Fibroblast of lung (primary cell): ENCODE measurements around the gene GRM8. TPM values are rescaled to one million over a fixed set of nuclear protein-coding genes. Genes with fewer than 3 reads are reported as not detected.

Experiments
- DNase-seq, 2 donors: peaks; one replicate each; pipeline versions ENCODE4 v3.0.0 to v3.0.0-alpha.2; 2010; ENCODE audit warnings: low read depth in 2 of 2
- H2AFZ ChIP-seq: 2 replicates; pipeline ENCODE4 v1.5.1; 2012; ENCODE audit warnings: low read length, control low read depth, inconsistent platforms
- H3K27ac ChIP-seq: 2 replicates; pipeline ENCODE4 v1.5.1; 2011; ENCODE audit warnings: low read length, control low read depth; ENCODE audit not compliant: insufficient read depth
- H3K27me3 ChIP-seq: 2 replicates; pipeline ENCODE4 v1.5.1; 2011; ENCODE audit warnings: mild to moderate bottlenecking, low read length; ENCODE audit not compliant: control insufficient read depth, insufficient read depth
- H3K36me3 ChIP-seq: 2 replicates; pipeline ENCODE4 v1.5.1; 2011; ENCODE audit warnings: low read length; ENCODE audit not compliant: control insufficient read depth, insufficient read depth
- H3K4me1 ChIP-seq: 2 replicates; pipeline ENCODE4 v1.5.1; 2011; ENCODE audit warnings: low read length; ENCODE audit not compliant: control insufficient read depth, insufficient read depth; ENCODE audit errors: extremely low read depth
- H3K4me2 ChIP-seq: 2 replicates; pipeline ENCODE4 v1.5.1; 2011; ENCODE audit warnings: low read length, control low read depth; ENCODE audit not compliant: insufficient read depth; ENCODE audit errors: extremely low read depth
- H3K4me3 ChIP-seq, 4 experiments: fragments of 200-600 bp in 1 of 4; sonication (generic) in 1 of 4; replicated peaks in 1 of 4; 2 replicates each; pipeline ENCODE4 v1.5.1; 2011 to 2016; ENCODE audit warnings: low read length in 4 of 4, low read depth in 3 of 4, mild to moderate bottlenecking in 3 of 4, control low read depth in 2 of 4, inconsistent platforms in 1 of 4, mixed read lengths in 1 of 4; ENCODE audit not compliant: insufficient read depth in 1 of 4; ENCODE audit errors: control extremely low read depth in 1 of 4
- H3K79me2 ChIP-seq: 2 replicates; pipeline ENCODE4 v1.5.1; 2012; ENCODE audit warnings: mild to moderate bottlenecking, low read length, inconsistent platforms; ENCODE audit not compliant: control insufficient read depth, insufficient read depth
- H3K9ac ChIP-seq: 2 replicates; pipeline ENCODE4 v1.5.1; 2011; ENCODE audit warnings: mild to moderate bottlenecking, low read length, control low read depth; ENCODE audit not compliant: insufficient read depth
- H3K9me3 ChIP-seq: 2 replicates; pipeline ENCODE4 v1.5.1; 2012; ENCODE audit warnings: low read depth, low read length; ENCODE audit not compliant: control insufficient read depth, insufficient read depth
- H4K20me1 ChIP-seq: 2 replicates; pipeline ENCODE4 v1.5.1; 2011; ENCODE audit warnings: low read length; ENCODE audit not compliant: control insufficient read depth, insufficient read depth; ENCODE audit errors: extremely low read depth
- CTCF ChIP-seq, 2 donors: IDR thresholded peaks in 1 of 2; conservative IDR thresholded peaks in 1 of 2; 1 replicate in 1 of 2; 2 replicates in 1 of 2; pipeline ENCODE4 v1.5.1; 2011 to 2012; ENCODE audit warnings: low read length in 2 of 2, control low read depth in 1 of 2, inconsistent platforms in 1 of 2, low read depth in 1 of 2, mild to moderate bottlenecking in 1 of 2
- EZH2 ChIP-seq: IDR thresholded peaks from 2 replicates; pipeline ENCODE4 v1.5.1; 2012; ENCODE audit warnings: low read length, control low read depth, mild to moderate bottlenecking; ENCODE audit errors: missing control alignments
- polyA plus RNA-seq, 2 donors: library from polyadenylated mRNA; depleted of rRNA in 1 of 2; stranded (reverse) in 1 of 2; unstranded in 1 of 2; fragments of >200 nt; gene quantifications; 2 replicates each; pipeline ENCODE4 v1.2.1, GENCODE V29; 2011 to 2012; ENCODE audit warnings: missing spikeins in 1 of 2
- total RNA-seq: library from RNA; depleted of rRNA; stranded (reverse); fragments of >200 nt; gene quantifications from 2 replicates; pipeline ENCODE4 v1.2.1, GENCODE V29; 2014

The GRM8 gene
- total and polyA plus RNA-seq, 2 donors (not counting 1 experiment from before 2014, with no cell fraction given), result not detected

- Histone ChIP-seq H3K4me3 (no peak overlapping the region), H3K9ac (no peak overlapping the region), H4K20me1 (no peaks in the 10 kb centered on the region), H3K4me1 (no peaks in the 10 kb centered on the region), H3K27me3 (no peaks in the 10 kb centered on the region), H3K9me3 (no peaks in the 10 kb centered on the region), H3K36me3 (no peaks in the 10 kb centered on the region), H3K79me2 (no peaks in the 10 kb centered on the region), H2AFZ (no peak overlapping the region), H3K27ac (no peak overlapping the region), H3K4me2 (no peak overlapping the region)
- TF ChIP-seq CTCF (conservative IDR thresholded peaks at IDR 0.05 in 1 of 2, IDR thresholded peaks at IDR 0.05 in 1 of 2; ENCODE audit: low read depth in 1 of 2, low read length in 2 of 2) (no peak), EZH2 (no peak)
- DNase-seq, result no peak
Observed at GRCh38 chr7:126535176-126535575, 717.6 kb downstream of the GRM8 start.

- H4K20me1 ChIP-seq, result no peaks in the 10 kb centered on the region
- H3K79me2 ChIP-seq, result no peaks in the 10 kb centered on the region
- no peak overlapping the region for H2AFZ ChIP-seq
- TF ChIP-seq CTCF (conservative IDR thresholded peaks at IDR 0.05 in 1 of 2, IDR thresholded peaks at IDR 0.05 in 1 of 2; ENCODE audit: low read depth in 1 of 2, low read length in 2 of 2), result no peak
- no peak for TF ChIP-seq EZH2
- H3K27ac ChIP-seq, result no peak overlapping the region
- H3K27me3 ChIP-seq, result no peaks in the 10 kb centered on the region
- H3K9me3 ChIP-seq, result no peaks in the 10 kb centered on the region
- no peak for DNase-seq
- no peak overlapping the region for H3K9ac ChIP-seq
- H3K4me1 ChIP-seq, result no peaks in the 10 kb centered on the region
- H3K4me2 ChIP-seq, result no peak overlapping the region
- H3K4me3 ChIP-seq, result no peak overlapping the region
- no peaks in the 10 kb centered on the region for H3K36me3 ChIP-seq
Observed at GRCh38 chr7:126533715-126534114, 719.0 kb downstream of the GRM8 start.

GRCh38 chr7:126529833-126530232 lies 722.9 kb downstream of the GRM8 start:
- no peaks in the 10 kb centered on the region for H3K79me2 ChIP-seq
- no peaks in the 10 kb centered on the region for H4K20me1 ChIP-seq
- H3K27ac ChIP-seq, result no peak overlapping the region
- DNase-seq, result peak in 1 of 2 donors; percentile 15
- H2AFZ ChIP-seq, result no peak overlapping the region
- H3K36me3 ChIP-seq, result no peaks in the 10 kb centered on the region
- no peaks in the 10 kb centered on the region for H3K4me1 ChIP-seq
- H3K27me3 ChIP-seq, result no peaks in the 10 kb centered on the region
- no peaks in the 10 kb centered on the region for H3K9me3 ChIP-seq
- no peak overlapping the region for H3K4me2 ChIP-seq
- no peak for TF ChIP-seq EZH2
- no peak for TF ChIP-seq CTCF (conservative IDR thresholded peaks at IDR 0.05 in 1 of 2, IDR thresholded peaks at IDR 0.05 in 1 of 2; ENCODE audit: low read depth in 1 of 2, low read length in 2 of 2)
- no peak overlapping the region for H3K9ac ChIP-seq
- no peak overlapping the region for H3K4me3 ChIP-seq
